Left ventricle myocardium superior (tissue), 1 donor: Measurements from ENCODE around the gene DNAAF8. TPM values are rescaled to one million over a fixed set of nuclear protein-coding genes. Genes with fewer than 3 reads are reported as not detected.

ENCODE experiments used
- ATAC-seq: fragments of 200-7000 bp; cut with Tn5 transposase; one replicate; pipeline ENCODE4 v1.9.1; 2020; ENCODE audit warnings: mild to moderate bottlenecking, moderate library complexity
- DNase-seq: peaks from one replicate; pipeline ENCODE4 v3.0.0-alpha.2; 2020
- intact Hi-C: fragments of 100-400 bp; cut with micrococcal nuclease; formaldehyde crosslinking; loops from one replicate; pipeline ENCODE4 v1.11.0; 2022
- total RNA-seq: library from RNA; stranded (reverse); fragmentation: NEBNext Ultra II Directional; extraction: Animal tissue kit (Norgen Biotek cat#: 25700); gene quantifications from one replicate; pipeline ENCODE4 v1.2.1, GENCODE V29; 2021
- donor health status: DM: no; HTN: yes; CAD: no; lungs with severe emphysema.

The DNAAF8 gene
- total RNA-seq, 1 donor from 2014 or later: 0.30 TPM

DNA sequence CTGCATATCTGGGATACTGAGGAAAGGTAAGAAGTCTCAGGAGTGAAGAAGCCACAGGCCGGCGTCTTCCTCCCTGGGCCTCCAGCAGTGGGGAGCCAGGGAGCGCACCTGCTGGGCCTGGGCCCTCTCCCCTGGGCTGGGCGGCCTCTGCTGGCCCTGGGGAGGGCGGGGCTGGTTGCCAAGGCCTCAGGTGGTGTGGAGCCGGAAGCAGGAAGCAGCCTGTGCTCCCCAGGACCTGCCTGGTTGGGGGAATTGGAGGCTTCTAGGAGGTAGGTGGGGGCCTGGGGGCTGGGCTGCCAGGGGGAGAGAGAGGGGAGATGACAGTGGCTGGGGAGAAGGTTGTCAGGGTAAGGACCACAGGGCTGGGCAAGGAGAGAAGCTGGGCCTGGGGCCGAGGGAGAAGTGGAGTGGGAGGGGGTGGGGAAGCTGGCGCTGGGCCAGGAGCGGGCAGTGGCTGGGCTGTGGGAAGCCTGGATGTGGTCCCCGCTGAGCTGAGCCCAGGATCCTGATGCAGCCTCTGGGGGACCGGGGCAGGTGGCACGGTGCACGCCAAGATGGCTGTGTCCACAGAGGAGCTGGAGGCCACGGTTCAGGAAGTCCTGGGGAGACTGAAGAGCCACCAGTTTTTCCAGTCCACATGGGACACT lies 61.0 kb downstream of the DNAAF8 start, which contains the start of gene SMIM22:
SMIM22 (plus strand) TSS at position 189 of the 647 bp plus-strand sequence; CDS start at position 555, 366 bp downstream.
- ATAC-seq (peak; percentile 5), DNase-seq (no peak)

DNA sequence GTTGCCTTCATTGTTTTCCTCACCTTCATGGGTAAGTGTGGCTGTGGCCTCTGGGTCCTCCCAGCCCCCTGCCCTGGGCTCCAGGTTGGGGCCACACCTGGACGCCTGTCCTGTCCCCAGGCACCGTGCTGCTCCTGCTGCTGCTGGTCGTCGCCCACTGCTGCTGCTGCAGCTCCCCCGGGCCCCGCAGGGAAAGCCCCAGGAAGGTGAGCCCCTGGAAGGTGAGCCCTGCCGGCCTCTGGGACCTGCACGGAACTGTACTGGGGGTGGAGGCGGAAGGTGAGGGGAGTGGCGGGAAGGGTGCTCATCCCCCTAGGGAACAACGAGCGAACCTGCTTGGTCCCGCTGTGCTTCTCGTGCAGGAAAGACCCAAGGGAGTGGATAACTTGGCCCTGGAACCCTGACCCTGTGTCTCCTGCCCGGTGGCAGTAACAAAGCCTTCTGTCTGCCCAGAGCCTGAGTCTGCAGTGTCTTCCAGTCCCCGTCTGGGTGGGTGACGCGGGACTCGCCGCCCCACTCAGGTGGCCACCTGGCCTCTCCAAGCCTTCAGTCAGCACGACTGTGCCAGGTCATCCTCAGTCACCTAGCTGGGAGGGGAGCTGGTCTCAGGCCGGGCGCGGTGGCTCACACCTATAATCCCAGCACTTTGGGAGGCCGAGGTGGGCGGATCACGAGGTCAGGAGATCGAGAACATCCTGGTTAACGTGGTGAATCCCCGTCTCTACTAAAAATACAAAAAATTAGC lies 61.7 kb downstream of the DNAAF8 start:
- ATAC-seq (no peak), DNase-seq (no peak)
- intact Hi-C loops: no loop called here

More for the DNA sequence above, 61.0 kb downstream of the DNAAF8 start, which contains the start of gene SMIM22:
- intact Hi-C loops: no loop called here

- DNase-seq (no peak), ATAC-seq (no peak)
- intact Hi-C loops: no loop called here
Observed at GRCh38 chr16:4796982-4797804, 62.9 kb downstream of the DNAAF8 start.

- ATAC-seq (no peak), DNase-seq (no peak)
- intact Hi-C loops: no loop called here
Observed at GRCh38 chr16:4797805-4798252, 63.5 kb downstream of the DNAAF8 start.

GRCh38 chr16:4798456-4798855 lies 64.1 kb downstream of the DNAAF8 start:
- no peak for ATAC-seq
- intact Hi-C loops: no loop called here
- no peak for DNase-seq

Other genes with a start within 250 kb of the DNAAF8 start
- gene CDIP1, start 195.8 kb upstream of the DNAAF8 start, total RNA-seq: 53.3 TPM
- gene C16orf96, start 178.2 kb upstream of the DNAAF8 start, total RNA-seq: 0.07 TPM
- gene UBALD1, start 119.6 kb upstream of the DNAAF8 start, total RNA-seq: 32.4 TPM
- 31.6 TPM for gene MGRN1, start 109.7 kb upstream of the DNAAF8 start, total RNA-seq
- 51.7 TPM for gene NUDT16L1, start 41.0 kb upstream of the DNAAF8 start, total RNA-seq
- gene ANKS3, start 266 bp upstream of the DNAAF8 start, total RNA-seq: 7.8 TPM
- 8.4 TPM for gene ZNF500, start 32.6 kb downstream of the DNAAF8 start, total RNA-seq
- gene SEPTIN12, start 53.8 kb downstream of the DNAAF8 start, total RNA-seq: not detected
- not detected for gene SMIM22, start 60.8 kb downstream of the DNAAF8 start, total RNA-seq
- 134 TPM for gene ROGDI, start 68.1 kb downstream of the DNAAF8 start, total RNA-seq
- 102 TPM for gene GLYR1, start 112.8 kb downstream of the DNAAF8 start, total RNA-seq
- 50.9 TPM for gene UBN1, start 112.9 kb downstream of the DNAAF8 start, total RNA-seq
- 18.4 TPM for gene PPL, start 202.6 kb downstream of the DNAAF8 start, total RNA-seq
- gene SEC14L5, start 223.8 kb downstream of the DNAAF8 start, total RNA-seq: 31.4 TPM